ENCODE measurements around the gene SOX21.

The SOX21 gene

DNA sequence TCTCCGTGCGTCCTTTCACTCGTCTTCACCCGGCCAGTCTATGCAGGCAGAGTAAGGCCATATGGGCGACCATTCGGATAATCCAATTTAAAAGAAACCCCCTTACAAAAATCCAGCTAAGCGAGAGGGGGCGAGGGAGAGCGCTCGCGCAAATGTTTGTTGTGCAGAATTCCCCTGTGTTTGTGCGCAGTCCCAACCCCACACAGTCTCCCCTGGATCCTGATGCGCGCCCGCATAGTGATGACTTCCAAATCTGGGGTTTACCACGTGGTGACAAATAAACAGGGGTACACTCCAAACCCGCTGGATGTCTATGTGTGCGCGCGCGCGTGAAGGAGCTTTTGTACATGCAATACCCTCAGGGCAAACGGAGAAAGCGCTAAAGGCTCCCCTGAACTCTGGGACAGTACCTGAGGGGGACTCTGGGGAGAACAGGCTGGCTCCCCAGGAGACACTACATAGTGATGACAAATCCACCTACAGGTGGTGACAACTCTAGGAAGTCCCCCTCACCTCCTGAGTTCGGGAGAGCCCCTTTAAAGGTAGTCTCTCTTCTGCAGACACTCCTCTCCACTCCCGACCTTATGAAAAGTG lies 8.5 kb downstream of the SOX21 start:
- no peaks in the 10 kb centered on the region for H3K27me3 ChIP-seq (ENCODE audit: insufficient read depth, low read length, poor library complexity, severe bottlenecking)
- no peak for TF ChIP-seq CTCF (conservative IDR thresholded peaks at IDR 0.05; ENCODE audit: low read length)
- TF ChIP-seq EZH2phosphoT487 (IDR thresholded peaks at IDR 0.05; ENCODE audit: borderline replicate concordance) = no peak
- H3K9me3 ChIP-seq (ENCODE audit: insufficient read depth, low read depth, low read length) = peaks cover 3% of the 10 kb centered on the region; the same call in 1 of the 2 replicates
- H3K9ac ChIP-seq (ENCODE audit: low read depth, low read length, poor library complexity, severe bottlenecking) = no peak overlapping the region
- no peak overlapping the region for H2AFZ ChIP-seq (ENCODE audit: low read length)
- no peaks in the 10 kb centered on the region for H3K79me2 ChIP-seq (ENCODE audit: insufficient read depth, low read length)
- no peaks in the 10 kb centered on the region for H3K4me1 ChIP-seq (ENCODE audit: insufficient read depth, low read length, poor library complexity, severe bottlenecking)
- no peaks in the 10 kb centered on the region for H3K9me2 ChIP-seq (replicated peaks; ENCODE audit: low read depth, low read length)
- no peaks in the 10 kb centered on the region for H4K20me1 ChIP-seq (ENCODE audit: insufficient read depth, low read length, poor library complexity, severe bottlenecking)
- H3K4me2 ChIP-seq (ENCODE audit: low read depth, low read length, poor library complexity, severe bottlenecking) = no peak overlapping the region
- H3K4me3 ChIP-seq (ENCODE audit: low read length, poor library complexity, severe bottlenecking) = no peak overlapping the region
- H3F3A ChIP-seq (ENCODE audit: low read depth) = no peaks in the 10 kb centered on the region
- H3K36me3 ChIP-seq (ENCODE audit: insufficient read depth, low read length) = no peaks in the 10 kb centered on the region

DNA sequence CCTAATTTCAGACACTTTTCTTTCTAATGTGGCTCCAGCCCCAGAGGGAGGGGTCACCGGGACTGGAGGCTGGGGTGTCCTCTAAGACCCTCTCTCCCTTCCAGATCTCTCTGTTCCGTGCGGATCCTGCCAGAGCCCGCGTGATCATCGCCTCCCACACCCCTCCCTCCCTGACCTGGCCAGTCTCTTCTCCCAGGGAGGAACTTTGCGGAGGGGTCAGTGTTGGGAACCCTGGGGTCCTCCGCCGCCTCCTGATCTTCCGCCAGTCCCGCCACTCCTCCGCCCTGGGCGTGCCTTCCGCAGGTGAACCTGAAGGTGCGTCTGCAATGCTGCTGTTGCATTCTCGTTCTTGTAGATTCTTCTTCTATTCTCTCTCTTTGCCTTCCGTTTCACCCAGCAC lies 9.1 kb downstream of the SOX21 start:
- Histone ChIP-seq H3K9me3 (ENCODE audit: insufficient read depth, low read depth, low read length) (peaks cover 3% of the 10 kb centered on the region; the same call in 1 of the 2 replicates), H2AFZ (ENCODE audit: low read length) (no peak overlapping the region), H3K4me2 (ENCODE audit: low read depth, low read length, poor library complexity, severe bottlenecking) (no peak overlapping the region), H3K4me3 (ENCODE audit: low read length, poor library complexity, severe bottlenecking) (no peak overlapping the region), H3K4me1 (ENCODE audit: insufficient read depth, low read length, poor library complexity, severe bottlenecking) (no peaks in the 10 kb centered on the region), H3K36me3 (ENCODE audit: insufficient read depth, low read length) (no peaks in the 10 kb centered on the region), H3K9ac (ENCODE audit: low read depth, low read length, poor library complexity, severe bottlenecking) (no peak overlapping the region), H3K9me2 (replicated peaks; ENCODE audit: low read depth, low read length) (no peaks in the 10 kb centered on the region), H3K27me3 (ENCODE audit: insufficient read depth, low read length, poor library complexity, severe bottlenecking) (no peaks in the 10 kb centered on the region), H3K79me2 (ENCODE audit: insufficient read depth, low read length) (no peaks in the 10 kb centered on the region), H4K20me1 (ENCODE audit: insufficient read depth, low read length, poor library complexity, severe bottlenecking) (no peaks in the 10 kb centered on the region), H3F3A (ENCODE audit: low read depth) (no peaks in the 10 kb centered on the region)
- TF ChIP-seq EZH2phosphoT487 (IDR thresholded peaks at IDR 0.05; ENCODE audit: borderline replicate concordance) (no peak), CTCF (conservative IDR thresholded peaks at IDR 0.05; ENCODE audit: low read length) (no peak)

GRCh38 chr13:94702181-94703041 lies 9.9 kb downstream of the SOX21 start:
- Histone ChIP-seq H3K9ac (ENCODE audit: low read depth, low read length, poor library complexity, severe bottlenecking) (no peak overlapping the region), H3K27me3 (ENCODE audit: insufficient read depth, low read length, poor library complexity, severe bottlenecking) (no peaks in the 10 kb centered on the region), H3K9me3 (ENCODE audit: insufficient read depth, low read depth, low read length) (peaks cover 3% of the 10 kb centered on the region; the same call in 1 of the 2 replicates), H2AFZ (ENCODE audit: low read length) (no peak overlapping the region), H3K4me1 (ENCODE audit: insufficient read depth, low read length, poor library complexity, severe bottlenecking) (no peaks in the 10 kb centered on the region), H3K4me2 (ENCODE audit: low read depth, low read length, poor library complexity, severe bottlenecking) (no peak overlapping the region), H3F3A (ENCODE audit: low read depth) (no peaks in the 10 kb centered on the region), H3K36me3 (ENCODE audit: insufficient read depth, low read length) (no peaks in the 10 kb centered on the region), H4K20me1 (ENCODE audit: insufficient read depth, low read length, poor library complexity, severe bottlenecking) (no peaks in the 10 kb centered on the region), H3K9me2 (replicated peaks; ENCODE audit: low read depth, low read length) (no peaks in the 10 kb centered on the region), H3K79me2 (ENCODE audit: insufficient read depth, low read length) (no peaks in the 10 kb centered on the region), H3K4me3 (ENCODE audit: low read length, poor library complexity, severe bottlenecking) (no peak overlapping the region)
- TF ChIP-seq EZH2phosphoT487 (IDR thresholded peaks at IDR 0.05; ENCODE audit: borderline replicate concordance) = no peak
- TF ChIP-seq CTCF (conservative IDR thresholded peaks at IDR 0.05; ENCODE audit: low read length) = no peak
